Transverse colon (tissue), 4 donors: ENCODE results near the gene MFRP. TPM values are rescaled to one million over a fixed set of nuclear protein-coding genes. Genes with fewer than 3 reads are reported as not detected.

ENCODE experiments used
- DNase-seq: peaks from one replicate; pipeline ENCODE4 v3.0.0-alpha.2; 2019
- H3K27ac ChIP-seq, 4 donors: fragments of 200-600 bp; sonication (generic); 2 replicates each; pipeline ENCODE4 v1.5.1; 2016 to 2018; ENCODE audit warnings: inconsistent platforms in 4 of 4
- H3K27me3 ChIP-seq: fragments of 200-600 bp; sonication (generic); 2 replicates; pipeline ENCODE4 v1.5.1; 2017; ENCODE audit warnings: inconsistent platforms
- H3K36me3 ChIP-seq, 4 donors: fragments of 200-600 bp; sonication (generic); 2 replicates each; pipeline ENCODE4 v1.5.1; 2017 to 2019; ENCODE audit warnings: inconsistent platforms in 4 of 4
- H3K4me1 ChIP-seq, 4 donors: fragments of 200-600 bp; sonication (generic); 2 replicates each; pipeline ENCODE4 v1.5.1; 2017 to 2020; ENCODE audit warnings: inconsistent platforms in 4 of 4
- H3K4me3 ChIP-seq, 4 donors: fragments of 200-600 bp; sonication (generic); 1 replicate in 1 of 4; 2 replicates in 3 of 4; pipeline versions ENCODE4 v1.5.1 to v1.6.1; 2017 to 2019; ENCODE audit warnings: inconsistent platforms in 4 of 4
- H3K9me3 ChIP-seq, 2 donors: fragments of 200-600 bp; sonication (generic); 2 replicates each; pipeline ENCODE4 v1.5.1; 2017 to 2019; ENCODE audit warnings: inconsistent platforms in 2 of 2
- CTCF ChIP-seq, 5 experiments: fragments of 200-600 bp in 3 of 5; fragments of 450-650 bp in 2 of 5; sonication (generic) in 3 of 5; IDR thresholded peaks; 1 replicate in 2 of 5; 2 replicates in 3 of 5; pipeline ENCODE4 v1.5.1; 2016 to 2017; ENCODE audit warnings: antibody characterized with exemption in 5 of 5, inconsistent platforms in 3 of 5, mild to moderate bottlenecking in 2 of 5, moderate library complexity in 1 of 5
- EP300 ChIP-seq: sonication (generic); formaldehyde crosslinking; IDR thresholded peaks from one replicate; pipeline ENCODE4 v1.6.1; 2017; ENCODE audit warnings: antibody characterized with exemption, low read depth
- POLR2A ChIP-seq: fragments of 450-650 bp; IDR thresholded peaks from one replicate; pipeline ENCODE4 v1.6.1; 2016; ENCODE audit warnings: antibody characterized with exemption, mild to moderate bottlenecking, moderate library complexity
- POLR2AphosphoS5 ChIP-seq, 3 donors: sonication (generic); formaldehyde crosslinking; IDR thresholded peaks; one replicate each; pipeline ENCODE4 v1.6.1; 2016; ENCODE audit warnings: antibody characterized with exemption in 3 of 3
- WGBS, 2 donors: methylation state at CpG; one replicate each; pipeline ENCODE4 v1.1.5; 2018; ENCODE audit warnings: low coverage in 1 of 2; 5-methylcytosine and 5-hydroxymethylcytosine counted together
- in situ Hi-C, 4 donors: fragments of 200-750 bp; cut with MboI; loops; one replicate each; pipeline versions ENCODE4 v1.15.0 to v1.15.1; 2017; ENCODE audit warnings: low sequenced_read_pairs in 3 of 4, low pct_ligation_motif_present in 1 of 4, low pct_unique_long_range_greater_than_20kb in 1 of 4
- intact Hi-C: fragments of 100-400 bp; cut with DNase I; formaldehyde crosslinking; loops from one replicate; pipeline ENCODE4 v1.15.1; 2023; ENCODE audit warnings: low total_unique reads
- total RNA-seq, 4 donors: library from RNA; depleted of rRNA; stranded (reverse); fragments of >200 nt; gene quantifications; one replicate each; pipeline ENCODE4 v1.1.0, GENCODE V29; 2016

Gene MFRP
- total RNA-seq: under 1 TPM in 1 of 4 donors, not detected in 3; 0.32 TPM

DNA sequence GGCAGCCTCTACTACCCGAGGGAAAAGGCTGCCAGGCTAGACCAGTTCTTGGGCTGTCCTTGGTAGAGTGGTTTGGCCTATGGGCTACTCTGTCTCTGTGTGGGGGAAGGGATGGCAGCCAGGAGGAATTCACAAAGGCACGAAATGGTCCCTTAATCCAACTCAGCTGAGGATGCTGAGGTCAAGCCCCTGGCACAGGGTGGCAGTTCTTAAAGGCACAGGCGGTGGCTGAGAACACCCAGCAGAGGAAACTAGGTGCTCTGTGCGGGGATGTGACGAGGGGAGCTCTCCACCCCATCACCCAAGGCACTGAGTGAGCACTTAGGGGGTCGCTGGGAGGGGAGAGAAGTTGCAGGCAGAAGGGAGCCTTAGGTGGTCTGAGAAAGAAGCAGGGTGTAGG is at the start of gene MFRP:
TSS of gene MFRP (minus strand) at position 101 of the 400 bp plus-strand sequence. CDS start 192 bp downstream, outside the sequence.
- 41 to 49% methylated on average over 3 to 6 of the region's 6 CpGs for WGBS, 2 donors
- Histone ChIP-seq H3K4me1 (peaks cover 0 to under 1% (median under 1%) of the 10 kb centered on the region in 4 donors), H3K4me3 (no peak within 1 kb of the TSS), H3K9me3 (no peaks in the 10 kb centered on the region), H3K27me3 (peaks cover 16% of the 10 kb centered on the region), H3K36me3 (no peaks in the 10 kb centered on the region), H3K27ac (no peak within 1 kb of the TSS)
- intact Hi-C loops: no loop called here
- no peak for TF ChIP-seq POLR2AphosphoS5 (IDR thresholded peaks at IDR 0.05)
- no peak for TF ChIP-seq CTCF (IDR thresholded peaks at IDR 0.05)
- TF ChIP-seq POLR2A: no peak
- no peak for TF ChIP-seq EP300
- in situ Hi-C loops: no loop called here
- DNase-seq: no peak

DNA sequence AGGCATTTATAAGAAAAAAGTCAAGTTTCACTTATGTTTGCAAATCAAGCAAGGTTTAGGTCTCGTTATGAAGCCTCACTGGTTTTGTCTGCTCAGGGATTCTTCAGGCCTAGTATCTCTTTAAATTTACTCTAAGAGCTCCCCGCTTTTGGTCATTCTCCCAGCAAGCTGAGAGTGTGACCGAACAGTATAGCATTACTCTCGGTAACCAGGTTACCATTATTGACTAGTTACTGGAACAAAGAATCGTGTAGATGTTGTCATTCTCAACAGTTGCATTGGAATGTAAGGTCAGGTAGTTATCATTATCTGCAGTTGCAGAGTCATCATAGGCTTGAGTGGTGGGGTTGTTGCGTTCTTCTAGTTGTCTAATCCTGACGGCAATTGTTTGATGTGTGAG is 44.8 kb upstream of the MFRP start:
- H3K36me3 ChIP-seq: no peaks in the 10 kb centered on the region
- no peaks in the 10 kb centered on the region for H3K9me3 ChIP-seq
- intact Hi-C loops: no loop called here
- no peaks in the 10 kb centered on the region for H3K27me3 ChIP-seq
- no peak for DNase-seq
- H3K27ac ChIP-seq: no peak overlapping the region
- no peaks in the 10 kb centered on the region for H3K4me1 ChIP-seq
- WGBS, 2 donors: 81 to 89% methylated on average over 6 to 7 of the region's 7 CpGs
- no peak overlapping the region for H3K4me3 ChIP-seq
- TF ChIP-seq POLR2A: no peak
- no peak for TF ChIP-seq POLR2AphosphoS5 (IDR thresholded peaks at IDR 0.05)
- TF ChIP-seq CTCF (IDR thresholded peaks at IDR 0.05): no peak
- no peak for TF ChIP-seq EP300
- in situ Hi-C loops: no loop called here

DNA sequence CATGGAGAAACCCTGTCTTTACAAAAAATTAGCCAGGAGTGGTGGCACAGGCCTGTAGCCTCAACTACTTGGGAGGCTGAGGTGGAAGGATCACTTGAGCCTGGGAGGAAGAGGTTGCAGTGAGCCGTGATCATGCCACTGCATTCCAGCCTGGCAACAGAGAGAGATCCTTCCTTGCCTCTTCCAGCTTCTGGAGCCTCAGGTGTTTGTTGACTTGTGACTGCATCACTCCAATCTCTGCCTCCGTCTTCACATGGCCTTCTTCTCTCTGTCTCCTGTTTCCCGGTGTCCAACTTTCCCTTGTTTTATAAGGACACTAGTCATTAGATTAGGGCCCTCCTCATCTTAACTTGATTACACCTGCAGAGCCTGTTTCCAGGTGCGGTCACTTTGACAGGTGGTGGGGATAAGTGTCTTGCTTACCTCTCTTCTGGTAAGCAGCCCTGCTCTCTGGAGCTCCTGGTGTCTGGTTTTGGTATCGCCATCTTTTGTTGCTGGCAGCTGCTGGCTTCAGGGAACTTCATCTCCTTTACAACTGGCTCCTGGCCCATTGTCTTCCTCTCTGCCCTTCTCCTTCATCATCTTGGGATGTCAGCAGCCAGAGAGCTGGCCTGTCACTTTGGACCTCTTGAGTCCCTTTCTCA is 43.2 kb upstream of the MFRP start:
- H3K27me3 ChIP-seq: no peaks in the 10 kb centered on the region
- intact Hi-C loops (no loop called here), in situ Hi-C loops (no loop called here)
- no peak overlapping the region for H3K27ac ChIP-seq
- no peak for DNase-seq
- no peak overlapping the region for H3K4me3 ChIP-seq
- 72 to 80% methylated on average over 3 to 5 of the region's 5 CpGs for WGBS, 2 donors
- H3K4me1 ChIP-seq: no peaks in the 10 kb centered on the region
- no peaks in the 10 kb centered on the region for H3K9me3 ChIP-seq
- no peaks in the 10 kb centered on the region for H3K36me3 ChIP-seq
- peak; percentile 16 to 35 (median 19) for TF ChIP-seq CTCF (IDR thresholded peaks at IDR 0.05)
- TF ChIP-seq EP300: no peak

GRCh38 chr11:119388103-119388502 is 41.6 kb upstream of the MFRP start:
- intact Hi-C loops: no loop called here
- no peaks in the 10 kb centered on the region for H3K9me3 ChIP-seq
- no peaks in the 10 kb centered on the region for H3K36me3 ChIP-seq
- TF ChIP-seq EP300: no peak
- TF ChIP-seq POLR2A: no peak
- TF ChIP-seq CTCF (IDR thresholded peaks at IDR 0.05): no peak
- no peak for TF ChIP-seq POLR2AphosphoS5 (IDR thresholded peaks at IDR 0.05)
- no peaks in the 10 kb centered on the region for H3K27me3 ChIP-seq
- no peak overlapping the region for H3K27ac ChIP-seq
- no peaks in the 10 kb centered on the region for H3K4me1 ChIP-seq
- WGBS, 2 donors: 72 to 85% methylated on average over 2 to 7 of the region's 7 CpGs
- H3K4me3 ChIP-seq: no peak overlapping the region
- no peak for DNase-seq
- in situ Hi-C loops: no loop called here
